Natural killer cell treated with Interleukin-12 subunit alpha and Interleukin-12 subunit beta and Interleukin-15 and Interleukin-18, amount 100 ng/mL, for 72 hours (primary cell): ENCODE measurements around the gene SH3GLB2. TPM values are rescaled to one million over a fixed set of nuclear protein-coding genes. Genes with fewer than 3 reads are reported as not detected.
A peak's percentile ranks its signal among the peaks of the same experiment; 100 is the strongest.

Experiments used
- ATAC-seq, 2 donors: fragments of 150-1000 bp; cut with Tn5 transposase in 1 of 2; sonication (Bioruptor Pico), chemical (Tn5 transposase) in 1 of 2; 2 replicates each; pipeline ENCODE4 v1.10.0; 2021
- DNase-seq: peaks from one replicate; pipeline ENCODE4 v3.0.0; 2022; ENCODE audit warnings: low spot score
- H3K27ac Mint-ChIP-seq, 2 donors: 1 replicate in 1 of 2; 2 replicates in 1 of 2; pipeline ENCODE4 v1.8.0; 2022; ENCODE audit warnings: mixed read lengths in 2 of 2, mild to moderate bottlenecking in 1 of 2, moderate library complexity in 1 of 2
- H3K27me3 Mint-ChIP-seq, 2 donors: 1 replicate in 1 of 2; 2 replicates in 1 of 2; pipeline ENCODE4 v1.8.0; 2022; ENCODE audit warnings: mixed read lengths in 2 of 2
- H3K36me3 Mint-ChIP-seq: one replicate; pipeline ENCODE4 v1.8.0; 2022; ENCODE audit warnings: mixed read lengths
- H3K4me1 Mint-ChIP-seq, 2 donors: 1 replicate in 1 of 2; 2 replicates in 1 of 2; pipeline ENCODE4 v1.8.0; 2022; ENCODE audit warnings: low read depth in 2 of 2, mixed read lengths in 2 of 2, mild to moderate bottlenecking in 1 of 2
- H3K4me3 Mint-ChIP-seq: one replicate; pipeline ENCODE4 v1.8.0; 2022; ENCODE audit warnings: mixed read lengths
- H3K9me3 Mint-ChIP-seq: 2 replicates; pipeline ENCODE4 v1.8.0; 2022; ENCODE audit warnings: mixed read lengths
- total RNA-seq, 2 donors: library from RNA; stranded (reverse); gene quantifications; one replicate each; pipeline ENCODE4 v1.2.3, GENCODE V29; 2022

The SH3GLB2 gene
- total RNA-seq, result 10 to 100 TPM; 57.8 to 99.0 TPM

GRCh38 chr9:129028192-129028966, at the start of gene SH3GLB2:
TSS of gene SH3GLB2 (minus strand) at chr9:129028331. CDS start at chr9:129028154, 177 bp downstream.
- no peaks in the 10 kb centered on the region for H3K36me3 Mint-ChIP-seq
- peak; percentile 96 to 98 for ATAC-seq

DNA sequence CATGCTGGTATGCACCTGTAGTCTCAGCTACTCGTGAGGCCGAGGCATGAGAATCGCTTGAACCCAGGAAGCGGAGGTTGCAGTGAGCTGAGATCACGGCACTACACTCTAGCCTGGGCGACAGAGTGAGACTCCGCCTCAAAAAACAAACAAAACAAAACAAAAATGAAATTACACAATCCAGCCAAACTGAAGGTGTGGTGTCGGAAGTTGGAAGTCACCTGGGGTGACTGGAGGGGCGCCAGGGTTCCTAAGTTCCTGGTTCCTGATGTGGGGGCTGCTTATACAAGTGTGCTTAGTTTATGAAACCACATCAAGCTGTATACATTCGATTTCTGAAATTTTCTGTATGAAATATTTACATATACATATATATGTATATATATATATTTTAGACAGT, 49.1 kb upstream of the SH3GLB2 start:
- H3K4me3 Mint-ChIP-seq, result no peak overlapping the region
- peaks cover 7 to 20% of the 10 kb centered on the region in 2 donors for H3K4me1 Mint-ChIP-seq
- DNase-seq (no peak), ATAC-seq (no peak)
- H3K27ac Mint-ChIP-seq, result no peak overlapping the region
- H3K27me3 Mint-ChIP-seq, result no peaks in the 10 kb centered on the region
- H3K9me3 Mint-ChIP-seq, result no peaks in the 10 kb centered on the region
- H3K36me3 Mint-ChIP-seq, result no peaks in the 10 kb centered on the region

More at GRCh38 chr9:129028192-129028966, at the start of gene SH3GLB2:
- H3K27ac Mint-ChIP-seq, result peak within 1 kb of the TSS; percentile 57 to 59
- H3K4me1 Mint-ChIP-seq, result peaks cover 6 to 8% of the 10 kb centered on the region in 2 donors
- H3K9me3 Mint-ChIP-seq, result no peaks in the 10 kb centered on the region
- H3K4me3 Mint-ChIP-seq, result peak within 1 kb of the TSS; percentile 89
- DNase-seq, result peak; percentile 96
- H3K27me3 Mint-ChIP-seq, result no peaks in the 10 kb centered on the region

- peaks cover 7 to 20% of the 10 kb centered on the region in 2 donors for H3K4me1 Mint-ChIP-seq
- ATAC-seq (no peak), DNase-seq (no peak)
- no peaks in the 10 kb centered on the region for H3K9me3 Mint-ChIP-seq
- H3K4me3 Mint-ChIP-seq, result no peak overlapping the region
- H3K27me3 Mint-ChIP-seq, result no peaks in the 10 kb centered on the region
- H3K27ac Mint-ChIP-seq, result no peak overlapping the region
- no peaks in the 10 kb centered on the region for H3K36me3 Mint-ChIP-seq
Measured at GRCh38 chr9:129076640-129077037, 48.5 kb upstream of the SH3GLB2 start.

GRCh38 chr9:129075996-129076639, 48.0 kb upstream of the SH3GLB2 start:
- Mint-ChIP-seq H3K27ac (no peak overlapping the region), H3K27me3 (no peaks in the 10 kb centered on the region), H3K9me3 (no peaks in the 10 kb centered on the region), H3K36me3 (no peaks in the 10 kb centered on the region), H3K4me1 (peaks cover 7 to 20% of the 10 kb centered on the region in 2 donors), H3K4me3 (no peak overlapping the region)
- DNase-seq (no peak), ATAC-seq (no peak)

DNA sequence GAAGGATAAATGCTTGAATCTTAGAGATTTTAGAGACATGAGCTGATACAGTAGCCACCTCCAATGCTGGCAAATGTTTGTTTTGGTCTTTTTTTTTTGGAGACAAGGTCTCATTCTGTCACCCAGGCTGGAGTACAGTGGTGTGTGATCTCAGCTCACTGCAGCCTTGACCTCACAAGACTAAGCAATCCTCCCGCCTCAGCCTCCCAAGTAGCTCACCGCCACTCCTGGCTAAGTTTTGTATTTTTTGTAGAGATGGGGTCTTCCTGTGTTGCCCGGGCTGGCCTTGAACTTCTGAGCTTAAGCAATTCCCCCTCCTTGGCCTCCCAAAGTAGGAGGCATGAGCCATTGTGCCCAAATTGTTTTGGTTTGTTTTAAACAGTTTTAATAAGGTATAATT, 46.0 kb upstream of the SH3GLB2 start:
- no peak for ATAC-seq
- H3K27ac Mint-ChIP-seq, result no peak overlapping the region
- H3K36me3 Mint-ChIP-seq, result no peaks in the 10 kb centered on the region
- no peaks in the 10 kb centered on the region for H3K9me3 Mint-ChIP-seq
- H3K4me1 Mint-ChIP-seq, result peaks cover 6% of the 10 kb centered on the region in 2 donors
- DNase-seq, result no peak
- no peak overlapping the region for H3K4me3 Mint-ChIP-seq
- H3K27me3 Mint-ChIP-seq, result no peaks in the 10 kb centered on the region

DNA sequence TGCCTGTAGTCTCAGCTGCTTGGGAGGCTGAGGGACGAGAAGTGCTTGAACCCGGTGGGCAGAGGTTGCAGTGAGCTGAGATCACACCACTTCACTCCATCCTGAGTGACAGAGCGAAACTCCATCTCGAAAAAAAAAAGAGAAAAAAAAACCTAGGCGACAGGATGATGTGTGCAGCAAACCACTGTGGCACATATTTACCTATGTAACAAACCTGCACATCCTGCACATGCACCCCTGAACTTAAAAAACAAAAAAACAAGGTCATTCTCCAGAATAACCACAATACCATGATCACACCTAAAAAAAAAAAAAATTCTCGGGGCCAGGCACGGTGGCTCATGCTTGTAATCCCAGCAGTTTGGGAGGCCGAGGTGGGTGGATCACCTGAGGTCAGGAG, 45.3 kb upstream of the SH3GLB2 start:
- ATAC-seq, result no peak
- no peaks in the 10 kb centered on the region for H3K36me3 Mint-ChIP-seq
- H3K27ac Mint-ChIP-seq, result no peak overlapping the region
- peaks cover 7 to 12% of the 10 kb centered on the region in 2 donors for H3K4me1 Mint-ChIP-seq
- no peaks in the 10 kb centered on the region for H3K9me3 Mint-ChIP-seq
- no peak overlapping the region for H3K4me3 Mint-ChIP-seq
- no peak for DNase-seq
- H3K27me3 Mint-ChIP-seq, result no peaks in the 10 kb centered on the region

DNA sequence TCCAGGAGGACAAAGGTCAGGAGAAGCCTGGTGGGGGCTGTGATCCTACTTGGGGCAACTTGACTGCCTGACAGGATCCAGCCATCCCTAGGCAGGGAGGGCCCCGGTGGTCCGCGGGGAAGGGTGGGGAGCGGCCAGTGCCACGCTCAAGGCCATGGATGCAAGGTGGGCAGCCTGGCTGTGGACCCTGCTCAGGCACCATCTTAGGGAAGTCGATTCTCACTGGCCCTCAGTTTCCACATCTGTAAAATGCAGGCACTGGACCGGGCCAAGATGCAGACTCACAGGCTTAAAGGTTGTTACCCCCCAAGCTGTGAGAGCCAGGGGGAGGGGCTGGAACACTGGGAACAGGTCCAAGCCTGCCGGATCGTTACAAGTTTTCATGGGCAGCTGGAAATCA, 44.0 kb upstream of the SH3GLB2 start:
- ATAC-seq, result no peak
- no peak for DNase-seq
- Mint-ChIP-seq H3K27ac (no peak overlapping the region), H3K27me3 (no peaks in the 10 kb centered on the region), H3K36me3 (no peaks in the 10 kb centered on the region), H3K9me3 (no peaks in the 10 kb centered on the region), H3K4me1 (peaks cover 7 to 14% of the 10 kb centered on the region in 2 donors), H3K4me3 (no peak overlapping the region)

- Mint-ChIP-seq H3K27me3 (no peaks in the 10 kb centered on the region), H3K27ac (no peak overlapping the region), H3K9me3 (no peaks in the 10 kb centered on the region), H3K4me3 (no peak overlapping the region), H3K36me3 (no peaks in the 10 kb centered on the region), H3K4me1 (peaks cover 7 to 14% of the 10 kb centered on the region in 2 donors)
- no peak for ATAC-seq
- DNase-seq, result no peak
Measured at GRCh38 chr9:129071526-129072126, 43.5 kb upstream of the SH3GLB2 start.

DNA sequence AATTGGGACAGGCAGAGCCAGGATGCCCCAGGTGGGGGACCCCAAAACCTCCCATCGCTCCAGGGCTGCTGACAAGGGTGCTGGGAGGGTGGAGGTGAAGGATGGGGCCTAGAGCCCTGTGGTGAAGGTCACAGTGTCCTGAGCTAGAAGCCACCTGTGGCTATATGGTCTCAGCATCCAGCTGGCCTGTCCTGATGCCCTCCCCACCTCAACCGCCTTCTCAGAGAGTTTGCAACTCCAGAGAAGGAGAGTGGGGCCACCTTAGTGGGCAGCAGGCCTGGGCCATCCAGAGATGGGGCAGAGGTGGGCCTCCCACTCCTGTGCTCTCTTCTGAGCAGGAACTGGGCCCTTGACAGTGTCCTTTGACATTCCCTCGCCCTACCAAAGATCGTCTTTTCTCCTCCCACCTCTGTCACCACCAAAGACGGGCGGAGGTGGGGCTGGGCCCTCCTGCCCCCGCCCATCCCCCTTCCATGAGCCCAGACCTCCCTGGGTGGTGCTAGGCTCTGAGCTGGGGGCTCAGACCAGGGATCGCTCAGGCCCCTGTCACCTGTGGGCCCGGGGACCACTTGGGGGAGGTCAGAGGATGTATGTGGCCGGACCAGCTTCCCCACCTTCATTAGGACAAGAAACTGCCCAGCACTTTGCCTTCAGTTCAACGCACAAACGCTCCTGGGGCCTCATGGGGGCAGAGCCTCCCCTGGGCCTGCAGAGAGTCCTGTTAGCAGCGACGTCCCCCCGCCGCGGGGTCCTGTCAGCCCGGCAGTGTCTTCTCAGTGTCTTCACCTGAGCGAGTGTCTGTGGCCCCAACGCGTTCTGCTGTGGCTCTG, 42.8 kb upstream of the SH3GLB2 start:
- H3K4me1 Mint-ChIP-seq, result peaks cover 7 to 14% of the 10 kb centered on the region in 2 donors
- H3K27me3 Mint-ChIP-seq, result no peaks in the 10 kb centered on the region
- no peak for DNase-seq
- ATAC-seq, result no peak
- H3K36me3 Mint-ChIP-seq, result no peaks in the 10 kb centered on the region
- H3K27ac Mint-ChIP-seq, result no peak overlapping the region
- H3K4me3 Mint-ChIP-seq, result no peak overlapping the region
- no peaks in the 10 kb centered on the region for H3K9me3 Mint-ChIP-seq

DNA sequence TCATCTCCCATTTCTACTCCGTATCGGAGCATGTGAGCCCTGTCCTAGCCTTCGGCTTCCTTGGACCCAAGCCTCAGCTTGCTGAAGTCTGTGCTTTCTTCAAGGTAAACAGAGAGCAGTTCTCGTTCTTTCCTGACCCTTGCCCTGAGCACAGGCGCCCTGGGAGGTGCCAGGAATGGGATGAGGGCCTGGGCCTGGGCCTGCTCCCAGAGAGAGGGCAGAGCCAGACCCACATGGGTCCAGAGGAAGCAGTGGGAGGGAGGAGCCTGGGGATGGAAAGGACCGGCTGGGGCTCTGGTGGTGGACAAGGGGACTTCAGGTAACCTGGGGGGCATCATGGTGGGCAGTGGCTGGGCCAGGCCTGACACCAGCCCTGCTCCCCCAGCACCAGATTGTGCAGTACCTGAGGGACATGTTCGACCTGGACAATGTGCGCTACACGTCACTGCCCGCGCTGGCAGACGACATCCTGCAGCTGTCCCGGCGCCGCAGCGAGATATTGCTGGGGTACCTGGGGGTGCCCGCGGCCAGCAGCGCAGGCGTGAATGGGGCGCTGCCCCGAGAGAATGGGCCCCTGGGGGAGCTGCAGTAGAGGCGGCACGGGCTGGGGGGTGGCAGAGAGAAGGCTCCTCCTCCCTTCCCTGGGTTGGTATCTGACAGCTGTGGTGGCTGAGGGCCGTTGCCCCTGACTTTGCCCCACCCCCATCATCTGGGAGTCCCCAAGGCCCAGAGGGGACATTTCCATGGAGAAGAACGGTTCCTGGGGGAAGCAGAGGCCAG, 41.9 kb upstream of the SH3GLB2 start:
- ATAC-seq, result no peak
- DNase-seq, result no peak
- H3K27ac Mint-ChIP-seq, result peak overlapping the region; percentile 80 to 90
- no peak overlapping the region for H3K4me3 Mint-ChIP-seq
- H3K27me3 Mint-ChIP-seq, result no peaks in the 10 kb centered on the region
- H3K9me3 Mint-ChIP-seq, result no peaks in the 10 kb centered on the region
- peaks cover 7 to 14% of the 10 kb centered on the region in 2 donors for H3K4me1 Mint-ChIP-seq
- H3K36me3 Mint-ChIP-seq, result no peaks in the 10 kb centered on the region

DNA sequence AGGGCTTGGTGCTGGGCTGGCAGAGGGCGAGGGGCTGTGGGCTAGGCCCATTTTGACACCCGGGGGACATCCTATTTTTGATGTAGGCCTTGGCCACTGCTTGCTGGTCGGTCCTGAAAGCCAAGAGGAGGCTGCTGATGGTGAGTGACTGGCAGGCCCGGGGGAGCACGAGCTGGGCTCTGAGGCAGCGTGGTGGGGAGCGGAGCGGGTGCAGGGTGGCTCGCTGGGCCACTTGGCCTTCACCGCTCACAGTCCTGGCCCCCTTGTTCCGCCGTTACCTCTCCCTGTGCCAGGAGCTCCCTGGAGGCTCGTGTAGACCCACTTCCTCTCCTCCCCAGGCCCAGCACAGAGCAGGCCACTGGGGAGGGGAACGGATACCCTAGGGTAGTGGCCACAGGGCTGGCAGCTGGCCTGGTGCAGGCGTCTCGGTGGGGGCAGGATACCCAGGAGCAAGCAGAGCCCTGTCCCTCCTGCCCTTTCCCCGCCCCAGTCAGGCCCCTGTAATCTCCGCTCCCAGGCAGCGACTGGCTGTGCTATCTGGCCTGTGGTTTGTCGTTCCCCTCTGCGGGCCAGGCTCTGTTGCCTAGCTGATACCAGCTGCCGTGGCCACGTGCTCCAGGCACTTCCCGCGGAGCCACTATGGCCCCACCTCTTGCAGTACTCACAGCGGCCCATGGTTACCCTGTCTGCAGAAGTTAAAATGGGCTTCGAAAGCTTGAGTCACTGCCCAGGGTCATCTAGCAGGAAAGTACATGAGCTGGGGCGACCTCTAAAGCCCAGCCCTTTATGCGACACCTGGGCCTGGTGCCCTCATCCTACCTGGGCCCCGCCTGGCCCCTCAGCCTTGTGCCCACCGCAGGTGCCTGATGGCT, 41.1 kb upstream of the SH3GLB2 start:
- Mint-ChIP-seq H3K9me3 (no peaks in the 10 kb centered on the region), H3K36me3 (no peaks in the 10 kb centered on the region), H3K4me1 (peaks cover 7 to 14% of the 10 kb centered on the region in 2 donors), H3K27me3 (no peaks in the 10 kb centered on the region), H3K27ac (peak overlapping the region; percentile 80 to 90), H3K4me3 (peak overlapping the region; percentile 80)
- peak; percentile 92 to 94 for ATAC-seq
- DNase-seq, result peak; percentile 84

- H3K27ac Mint-ChIP-seq, result peak overlapping the region; percentile 80 to 90
- H3K4me3 Mint-ChIP-seq, result peak overlapping the region; percentile 80
- DNase-seq (no peak), ATAC-seq (no peak)
- H3K9me3 Mint-ChIP-seq, result no peaks in the 10 kb centered on the region
- no peaks in the 10 kb centered on the region for H3K36me3 Mint-ChIP-seq
- H3K27me3 Mint-ChIP-seq, result no peaks in the 10 kb centered on the region
- peaks cover 7 to 14% of the 10 kb centered on the region in 2 donors for H3K4me1 Mint-ChIP-seq
Measured at GRCh38 chr9:129068110-129068509, 40.0 kb upstream of the SH3GLB2 start.
